RKO (cell line): ENCODE results near the gene MRM3.
"Not testable (repeated sequence)": the region's sequence is repeated elsewhere in the genome, so short reads cannot be mapped to it uniquely, and the experiment has no call there.

ENCODE experiments used
- DNase-seq: peaks from one replicate; pipeline ENCODE4 v3.0.0-alpha.2; 2016; ENCODE audit warnings: low spot score

Gene MRM3, protein sequence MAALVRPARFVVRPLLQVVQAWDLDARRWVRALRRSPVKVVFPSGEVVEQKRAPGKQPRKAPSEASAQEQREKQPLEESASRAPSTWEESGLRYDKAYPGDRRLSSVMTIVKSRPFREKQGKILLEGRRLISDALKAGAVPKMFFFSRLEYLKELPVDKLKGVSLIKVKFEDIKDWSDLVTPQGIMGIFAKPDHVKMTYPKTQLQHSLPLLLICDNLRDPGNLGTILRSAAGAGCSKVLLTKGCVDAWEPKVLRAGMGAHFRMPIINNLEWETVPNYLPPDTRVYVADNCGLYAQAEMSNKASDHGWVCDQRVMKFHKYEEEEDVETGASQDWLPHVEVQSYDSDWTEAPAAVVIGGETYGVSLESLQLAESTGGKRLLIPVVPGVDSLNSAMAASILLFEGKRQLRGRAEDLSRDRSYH

DNA sequence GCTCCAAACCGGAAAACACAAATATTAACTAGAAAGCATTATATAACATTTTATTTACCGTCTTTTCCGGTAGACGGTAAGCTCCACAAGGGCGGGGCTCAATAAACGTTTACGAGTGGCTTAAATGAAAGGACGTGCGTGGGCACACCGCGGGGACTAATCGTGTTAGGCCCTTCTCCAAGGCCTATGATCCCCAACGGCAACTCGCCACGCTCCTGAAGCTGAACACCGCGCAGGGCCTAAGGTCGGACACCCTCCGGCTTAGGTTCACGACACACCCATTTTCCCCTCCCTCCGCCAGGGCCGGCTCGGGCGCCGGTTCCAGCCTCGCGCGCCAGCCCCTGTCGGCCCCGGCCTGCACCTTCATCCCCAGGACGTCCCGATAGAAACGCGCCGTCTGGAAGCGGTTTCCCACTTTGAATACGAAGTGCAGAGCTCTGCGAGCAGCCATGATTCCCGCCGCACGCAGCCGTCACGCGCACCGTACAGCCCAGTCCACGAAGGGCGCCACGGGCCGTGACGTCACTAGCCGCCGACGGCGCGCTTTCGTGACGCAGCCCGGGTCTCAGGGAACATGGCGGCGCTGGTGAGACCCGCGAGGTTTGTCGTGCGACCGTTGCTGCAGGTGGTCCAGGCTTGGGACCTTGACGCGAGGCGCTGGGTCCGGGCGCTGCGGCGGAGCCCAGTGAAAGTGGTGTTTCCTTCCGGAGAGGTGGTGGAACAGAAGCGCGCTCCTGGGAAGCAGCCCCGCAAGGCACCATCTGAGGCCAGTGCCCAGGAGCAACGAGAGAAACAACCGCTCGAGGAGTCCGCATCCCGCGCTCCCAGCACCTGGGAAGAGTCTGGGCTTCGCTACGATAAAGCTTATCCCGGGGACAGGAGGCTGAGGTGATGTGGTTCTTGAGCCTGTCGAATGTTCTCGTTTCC is at the start of gene MRM3, which contains the start of gene GLOD4:
Gene MRM3, plus strand, starts transcription at position 549 of the 927 bp plus-strand sequence. Its CDS starts 26 bp downstream, at position 575.
Gene GLOD4, minus strand, starts transcription at position 476 of the 927 bp plus-strand sequence. Its CDS starts 25 bp downstream, at position 451.
- peak; percentile 86 for DNase-seq

- peak; percentile 74 for DNase-seq
Observed at GRCh38 chr17:732902-733720, 49.0 kb upstream of the MRM3 start.

DNA sequence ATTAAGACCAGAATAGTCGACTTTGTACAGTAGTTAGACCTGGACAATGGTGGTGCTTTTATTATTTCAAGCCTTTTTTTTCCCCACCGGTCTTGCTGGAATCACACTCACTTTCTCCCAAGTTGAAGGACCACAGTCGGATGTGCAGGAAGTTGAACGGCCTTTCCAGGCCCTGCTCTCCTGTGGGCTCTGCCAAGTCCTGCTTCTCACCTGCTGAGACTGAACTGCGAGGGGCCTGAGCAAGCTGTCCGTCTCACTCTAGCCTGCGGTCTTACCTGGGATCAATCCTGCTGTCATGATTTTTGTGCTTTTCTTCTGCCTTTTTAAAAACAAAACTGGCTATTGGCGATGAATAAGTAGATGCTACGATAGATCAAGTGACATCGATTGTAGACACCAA is 48.4 kb upstream of the MRM3 start:
- no peak for DNase-seq

GRCh38 chr17:737561-738113 is 44.5 kb upstream of the MRM3 start:
- DNase-seq: no peak

DNA sequence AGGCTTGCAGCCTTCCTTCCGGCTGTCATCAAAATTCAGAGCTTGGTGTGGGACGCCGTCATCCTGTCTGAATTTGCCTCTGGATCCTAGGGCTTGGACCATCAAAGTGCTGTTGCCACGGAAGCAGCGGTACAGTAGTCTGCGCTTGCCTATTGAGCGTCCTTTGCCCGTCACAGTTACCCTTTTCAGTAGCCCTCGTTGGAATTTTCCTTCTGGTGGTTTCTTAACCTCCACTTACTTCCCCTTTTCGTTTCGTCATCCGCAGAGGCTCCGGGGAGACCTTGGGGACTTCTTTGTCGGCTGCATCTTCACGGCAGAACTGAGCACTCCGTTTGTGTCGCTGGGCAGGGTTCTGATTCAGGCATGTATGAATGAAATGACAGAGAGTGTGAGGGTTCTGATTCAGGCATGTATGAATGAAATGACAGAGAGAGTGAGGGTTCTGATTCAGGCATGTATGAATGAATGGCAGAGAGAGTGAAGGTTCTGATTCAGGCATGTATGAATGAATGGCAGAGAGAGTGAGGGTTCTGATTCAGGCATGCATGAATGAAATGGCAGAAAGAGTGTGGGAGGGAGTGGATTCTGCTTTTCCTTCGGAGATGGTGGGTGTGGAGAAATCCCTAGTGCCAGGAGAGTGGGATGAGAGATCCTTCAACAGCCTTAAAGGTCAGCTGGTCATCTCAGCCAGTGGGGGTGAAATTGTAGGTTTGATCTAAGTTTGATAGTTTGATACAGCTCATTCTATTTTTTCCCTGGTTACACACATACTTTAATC is 41.7 kb upstream of the MRM3 start:
- DNase-seq: no peak

DNA sequence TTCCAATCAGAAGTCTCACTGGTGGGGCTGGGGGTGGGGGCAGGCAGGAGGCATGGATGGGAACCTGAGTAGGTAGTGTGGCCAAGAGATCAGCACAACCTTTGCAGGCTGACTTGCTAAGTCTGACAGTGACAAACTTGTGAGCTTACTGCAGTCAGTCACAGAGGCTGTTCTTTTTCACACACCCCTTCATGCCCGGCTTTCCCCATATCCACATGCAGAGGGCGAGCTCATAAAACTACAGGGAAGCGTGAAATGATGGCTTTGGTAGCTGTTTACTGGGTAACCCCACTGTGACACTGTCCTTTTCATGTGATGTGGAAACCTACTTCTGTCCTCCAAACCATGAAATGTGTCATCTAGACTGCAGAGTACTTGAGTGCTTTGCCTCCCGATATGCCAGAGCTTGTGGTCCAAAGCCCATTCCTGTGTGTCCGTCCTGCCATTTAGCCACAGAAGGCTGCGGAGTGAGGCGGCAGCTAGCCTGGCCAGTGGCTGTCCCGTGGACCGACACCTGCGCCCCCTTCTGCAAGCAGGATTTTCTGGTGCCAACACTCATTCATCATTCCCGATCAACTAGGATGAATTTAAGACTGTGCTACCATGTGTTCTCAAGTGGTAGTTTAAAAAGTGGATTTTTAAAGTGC is 39.9 kb upstream of the MRM3 start:
- DNase-seq: no peak

GRCh38 chr17:743139-743538 is 39.0 kb upstream of the MRM3 start:
- no peak for DNase-seq

DNA sequence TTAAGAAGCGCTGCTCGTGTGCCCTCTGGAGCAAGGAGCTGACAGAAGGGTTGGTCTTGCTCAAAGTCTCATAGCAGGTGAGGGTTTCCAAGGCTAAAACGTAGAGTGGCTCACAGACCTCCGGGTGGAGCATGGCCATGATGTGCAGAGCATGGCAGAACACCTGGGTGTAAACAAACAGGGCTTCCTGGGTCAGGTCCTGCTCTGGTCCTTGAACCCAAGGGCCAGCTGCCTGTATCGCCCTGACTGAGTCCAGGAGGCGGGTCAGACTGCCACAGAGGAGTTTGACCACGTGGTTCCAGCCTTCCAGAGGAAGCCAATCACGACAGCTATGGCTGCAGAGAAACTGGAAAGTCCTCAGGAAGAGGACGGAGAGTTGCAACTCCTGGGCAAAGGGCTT is 37.2 kb upstream of the MRM3 start:
- DNase-seq: no peak

GRCh38 chr17:745406-745805 is 36.7 kb upstream of the MRM3 start:
- no peak for DNase-seq

DNA sequence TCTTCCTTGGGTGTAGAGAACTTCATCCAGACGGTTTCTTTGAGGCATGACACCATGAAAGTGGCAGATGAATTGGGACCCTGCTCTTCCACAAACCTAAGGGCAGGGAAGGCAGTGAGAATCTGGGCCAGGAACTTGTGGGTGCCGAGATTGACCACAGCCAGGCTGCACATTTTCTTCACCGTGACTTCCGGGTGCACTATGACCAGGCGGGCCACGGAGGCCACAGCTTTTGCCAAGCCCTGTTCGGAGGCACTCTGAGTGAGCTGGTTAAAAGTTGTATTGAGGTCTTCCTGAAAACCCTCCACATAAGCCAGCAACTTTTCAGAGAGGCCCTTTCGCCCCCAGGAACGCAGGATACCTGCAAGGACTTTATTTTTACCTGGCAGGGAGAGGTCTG is 36.0 kb upstream of the MRM3 start:
- no peak for DNase-seq

DNA sequence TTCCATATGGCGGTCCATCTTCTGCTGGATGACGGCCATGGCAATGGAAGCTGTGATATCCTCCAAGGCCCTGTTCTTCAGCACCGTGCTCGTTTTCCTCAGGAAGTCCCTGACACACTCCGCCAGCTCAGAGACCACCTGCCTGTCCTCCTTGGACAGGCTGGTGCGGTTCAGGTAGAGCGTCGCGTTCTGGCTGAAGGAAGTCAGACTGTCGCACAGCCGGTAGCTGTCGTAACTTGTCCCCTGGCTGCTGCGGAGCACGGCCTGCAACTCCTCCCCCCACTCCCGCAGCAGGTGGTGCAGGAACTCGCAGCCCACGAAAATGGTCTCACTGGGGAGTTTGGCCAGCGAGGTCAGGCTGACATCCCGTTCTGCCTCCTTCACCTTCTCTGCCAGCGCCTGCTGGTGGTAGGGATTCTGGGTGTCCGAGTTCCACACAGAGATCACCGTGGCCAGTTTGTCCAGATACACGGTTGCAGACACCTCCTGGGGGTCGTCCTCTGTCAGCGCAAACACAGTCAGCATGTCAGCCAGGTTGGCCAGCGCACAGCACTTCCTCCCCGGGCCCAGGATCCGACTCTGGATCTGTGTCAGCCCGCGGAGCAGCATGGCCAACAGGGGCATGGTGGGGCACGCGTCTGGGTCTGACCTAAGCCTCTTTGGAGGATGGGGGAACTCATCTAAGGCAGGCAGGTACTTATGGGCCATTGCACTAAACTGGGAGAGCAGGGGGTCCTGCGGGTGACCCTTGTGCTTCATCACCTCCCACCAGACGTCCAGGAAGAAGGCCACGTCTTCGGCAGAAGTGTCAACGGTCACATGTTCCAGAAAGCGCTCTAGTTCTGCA is 35.1 kb upstream of the MRM3 start:
- DNase-seq: no peak

- not testable (repeated sequence) for DNase-seq
Observed at GRCh38 chr17:748604-749003, 33.5 kb upstream of the MRM3 start.

- DNase-seq: not testable (repeated sequence)
Observed at GRCh38 chr17:749359-749758, 32.8 kb upstream of the MRM3 start.

GRCh38 chr17:750431-751037 is 31.6 kb upstream of the MRM3 start:
- DNase-seq: peak; percentile 68

DNA sequence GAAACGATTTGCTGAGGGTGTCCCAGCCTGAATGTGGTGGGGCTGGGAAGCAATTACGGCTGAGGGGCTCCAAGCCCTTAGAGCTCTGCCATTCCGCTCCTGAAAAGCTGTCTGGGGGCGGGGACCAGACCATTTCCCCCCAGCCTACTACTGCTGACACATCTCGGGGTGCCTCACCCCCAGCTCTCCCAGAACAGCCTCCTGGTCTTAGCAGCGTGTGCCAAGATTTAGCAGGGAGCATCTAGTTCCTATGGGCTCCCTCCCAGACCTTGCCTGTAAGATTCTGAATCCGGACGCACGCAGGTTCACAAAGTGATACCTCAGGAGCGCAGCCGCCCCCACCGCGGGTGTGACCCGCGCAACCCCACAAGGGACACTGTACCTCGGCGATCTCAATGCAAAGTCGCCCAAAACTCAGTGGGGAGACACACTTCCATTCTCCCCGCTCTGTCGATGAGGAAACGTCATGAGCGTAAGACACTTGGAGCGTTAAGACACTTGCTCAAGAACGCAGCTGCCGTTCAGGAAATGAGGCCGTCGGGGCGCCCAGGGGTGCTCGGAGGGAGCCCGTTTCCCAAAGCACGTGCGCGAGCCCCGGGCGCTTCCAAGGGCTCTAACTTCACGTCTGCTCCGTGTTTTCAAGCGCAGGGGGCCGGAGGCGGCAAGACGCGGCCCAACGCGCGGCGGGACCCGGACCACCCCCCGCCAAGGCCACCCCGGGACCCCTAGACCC is 30.7 kb upstream of the MRM3 start:
- peak; percentile 78 for DNase-seq

GRCh38 chr17:752002-752619 is 30.0 kb upstream of the MRM3 start, which contains the start of gene GEMIN4:
TSS of gene GEMIN4 (minus strand) at chr17:752264. CDS start at chr17:752142, 122 bp downstream.
- DNase-seq: peak; percentile 85

DNA sequence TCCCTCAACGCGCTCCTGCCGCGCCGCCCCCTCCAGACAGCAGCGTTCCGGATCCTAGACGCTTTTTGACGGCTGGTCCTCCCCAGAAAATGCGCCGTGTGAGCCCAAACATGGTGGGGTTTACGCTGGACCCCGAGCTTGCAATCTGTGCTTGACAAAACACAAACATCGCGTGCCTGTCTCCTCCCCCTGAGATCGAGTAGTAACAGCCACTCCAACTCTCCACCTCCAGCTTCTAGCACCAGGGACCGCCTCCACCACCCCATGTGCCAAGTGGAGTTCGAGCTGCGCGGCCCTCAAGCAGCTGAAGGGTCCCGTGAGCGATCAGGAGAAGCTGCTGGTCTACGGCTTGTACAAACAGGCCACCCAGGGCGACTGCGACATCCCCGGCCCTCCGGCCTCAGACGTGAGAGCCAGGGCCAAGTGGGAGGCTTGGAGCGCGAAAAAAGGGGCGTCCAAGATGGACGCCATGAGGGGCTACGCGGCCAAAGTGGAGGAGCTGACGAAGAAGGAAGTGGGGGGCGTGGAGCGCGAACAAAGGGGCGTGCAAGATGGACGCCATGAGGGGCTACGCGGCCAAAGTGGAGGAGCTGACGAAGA is 29.4 kb upstream of the MRM3 start:
- DNase-seq: no peak
